Gastroesophageal sphincter (tissue), 4 donors: ENCODE data around the gene CCL5. TPM values are rescaled to one million over a fixed set of nuclear protein-coding genes. Genes with fewer than 3 reads are reported as not detected.

ENCODE experiments used
- ATAC-seq: fragments of 150-250 bp; one replicate; pipeline ENCODE4 v1.9.1; 2016; ENCODE audit warnings: mild to moderate bottlenecking, moderate library complexity
- H3K27ac ChIP-seq, 4 donors: fragments of 200-600 bp; sonication (generic) in 3 of 4; 1 replicate in 3 of 4; 2 replicates in 1 of 4; pipeline ENCODE4 v1.5.1; 2016 to 2019
- H3K27me3 ChIP-seq: fragments of 200-600 bp; sonication (generic); one replicate; pipeline ENCODE4 v1.5.1; 2019
- H3K36me3 ChIP-seq, 2 donors: fragments of 200-600 bp; sonication (generic); one replicate each; pipeline ENCODE4 v1.5.1; 2019; ENCODE audit warnings: control low read depth in 1 of 2
- H3K4me1 ChIP-seq, 3 donors: fragments of 200-600 bp; sonication (generic); 1 replicate in 2 of 3; 2 replicates in 1 of 3; pipeline ENCODE4 v1.5.1; 2016 to 2019; ENCODE audit warnings: control low read depth in 2 of 3
- H3K4me3 ChIP-seq, 2 donors: fragments of 200-600 bp; sonication (generic); one replicate each; pipeline ENCODE4 v1.5.1; 2019; ENCODE audit warnings: mild to moderate bottlenecking in 1 of 2, moderate library complexity in 1 of 2
- H3K9me3 ChIP-seq, 3 donors: fragments of 200-600 bp; sonication (generic); one replicate each; pipeline ENCODE4 v1.5.1; 2017 to 2019; ENCODE audit warnings: control low read depth in 2 of 3
- EP300 ChIP-seq: sonication (generic); formaldehyde crosslinking; IDR thresholded peaks from one replicate; pipeline ENCODE4 v1.6.1; 2017; ENCODE audit warnings: antibody characterized with exemption, mild to moderate bottlenecking
- POLR2A ChIP-seq, 2 donors: fragments of 450-650 bp; IDR thresholded peaks; one replicate each; pipeline ENCODE4 v1.6.1; 2017; ENCODE audit warnings: antibody characterized with exemption in 2 of 2, mild to moderate bottlenecking in 2 of 2, moderate library complexity in 1 of 2
- POLR2AphosphoS5 ChIP-seq: sonication (generic); formaldehyde crosslinking; IDR thresholded peaks from one replicate; pipeline ENCODE4 v1.6.1; 2017; ENCODE audit warnings: antibody characterized with exemption
- WGBS, 2 donors: methylation state at CpG; one replicate each; pipeline ENCODE4 v1.1.5; 2018; ENCODE audit warnings: low coverage in 1 of 2; 5-methylcytosine and 5-hydroxymethylcytosine counted together
- small RNA-seq, 4 donors: library from RNA; depleted of rRNA; stranded (forward); fragments of <200 nt; gene quantifications; one replicate each; pipeline ENCODE3, GENCODE V24; 2016
- total RNA-seq, 4 donors: library from RNA; depleted of rRNA; stranded (reverse); fragments of >200 nt; gene quantifications; one replicate each; pipeline ENCODE4 v1.1.0, GENCODE V29; 2016
- TF ChIP-seq, protein P1 (sequence below), 4 experiments: fragments of 200-600 bp in 2 of 4; fragments of 450-650 bp in 2 of 4; sonication (generic) in 1 of 4; IDR thresholded peaks; one replicate each; pipeline ENCODE4 v1.5.1; 2017 to 2019; ENCODE audit warnings: antibody characterized with exemption in 4 of 4, mild to moderate bottlenecking in 2 of 4, moderate library complexity in 2 of 4

CCL5 gene
- total RNA-seq, 4 donors from 2014 or later, result 0.78 to 3.8 (median 2.2) TPM

DNA sequence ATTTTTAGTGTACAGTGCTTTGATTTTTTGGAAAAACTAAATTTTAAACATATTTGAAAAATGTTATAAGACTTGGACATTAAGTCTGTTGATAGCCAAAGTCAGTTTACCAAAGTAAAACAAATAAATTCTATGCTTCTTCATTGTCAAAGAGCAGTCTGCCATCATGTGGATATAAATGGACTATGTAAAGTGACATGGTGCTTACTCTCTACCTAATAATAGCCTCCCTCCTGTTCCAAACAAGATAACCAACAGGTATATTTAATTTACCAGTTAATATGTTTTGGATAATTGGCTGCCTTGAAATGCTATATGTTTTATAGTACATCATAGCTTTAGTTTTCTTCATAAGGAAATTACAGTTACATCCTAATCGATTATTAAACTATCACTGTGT, 55.0 kb downstream of the CCL5 start:
- no peaks in the 10 kb centered on the region for H3K27me3 ChIP-seq
- TF ChIP-seq EP300 (no peak), POLR2AphosphoS5 (no peak), POLR2A (IDR thresholded peaks at IDR 0.05) (no peak)
- TF ChIP-seq, protein P1, sequence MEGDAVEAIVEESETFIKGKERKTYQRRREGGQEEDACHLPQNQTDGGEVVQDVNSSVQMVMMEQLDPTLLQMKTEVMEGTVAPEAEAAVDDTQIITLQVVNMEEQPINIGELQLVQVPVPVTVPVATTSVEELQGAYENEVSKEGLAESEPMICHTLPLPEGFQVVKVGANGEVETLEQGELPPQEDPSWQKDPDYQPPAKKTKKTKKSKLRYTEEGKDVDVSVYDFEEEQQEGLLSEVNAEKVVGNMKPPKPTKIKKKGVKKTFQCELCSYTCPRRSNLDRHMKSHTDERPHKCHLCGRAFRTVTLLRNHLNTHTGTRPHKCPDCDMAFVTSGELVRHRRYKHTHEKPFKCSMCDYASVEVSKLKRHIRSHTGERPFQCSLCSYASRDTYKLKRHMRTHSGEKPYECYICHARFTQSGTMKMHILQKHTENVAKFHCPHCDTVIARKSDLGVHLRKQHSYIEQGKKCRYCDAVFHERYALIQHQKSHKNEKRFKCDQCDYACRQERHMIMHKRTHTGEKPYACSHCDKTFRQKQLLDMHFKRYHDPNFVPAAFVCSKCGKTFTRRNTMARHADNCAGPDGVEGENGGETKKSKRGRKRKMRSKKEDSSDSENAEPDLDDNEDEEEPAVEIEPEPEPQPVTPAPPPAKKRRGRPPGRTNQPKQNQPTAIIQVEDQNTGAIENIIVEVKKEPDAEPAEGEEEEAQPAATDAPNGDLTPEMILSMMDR (IDR thresholded peaks at IDR 0.05), result no peak
- no peak overlapping the region for H3K4me3 ChIP-seq
- no peaks in the 10 kb centered on the region for H3K9me3 ChIP-seq
- peaks cover 0 to 29% (median under 1%) of the 10 kb centered on the region in 3 donors for H3K4me1 ChIP-seq
- no peak for ATAC-seq
- peaks cover 0 to 91% of the 10 kb centered on the region in 2 donors for H3K36me3 ChIP-seq
- WGBS, 2 donors, result 100% methylated on average over 1 of the region's 1 CpG; no CpG with 5 or more reads in 1 of the 2 donors
- H3K27ac ChIP-seq, result no peak overlapping the region

Small RNA genes within 50 kb of the gene (small RNA-seq; reads per million reads assigned to genes)
- 275 to 1,139 (median 415) reads per million in 4 donors for gene RF00100

Other genes with a start within 250 kb of the CCL5 start
- gene RASL10B, start 148.7 kb downstream of the CCL5 start, total RNA-seq, result 10 to 100 TPM in 3 of 4 donors, 1 to 10 TPM in 1; 4.2 to 25.9 (median 15.4) TPM
- 1 to 10 TPM in 1 of 4 donors, not detected in 3; 1.5 TPM for gene GAS2L2, start 127.1 kb downstream of the CCL5 start, total RNA-seq
- not detected for gene C17orf50, start 119.5 kb downstream of the CCL5 start, total RNA-seq
- gene MMP28, start 84.7 kb downstream of the CCL5 start, total RNA-seq, result 100 to 1,000 TPM in 2 of 4 donors, 10 to 100 TPM in 2; 78.4 to 139 (median 97.3) TPM
- 100 to 1,000 TPM in 2 of 4 donors, 10 to 100 TPM in 2; 58.2 to 144 (median 109) TPM for gene TAF15, start 70.9 kb downstream of the CCL5 start, total RNA-seq
- gene HEATR9, start 11.5 kb downstream of the CCL5 start, total RNA-seq, result under 1 TPM in 1 of 4 donors, not detected in 3; 0.27 TPM
- gene RDM1, start 50.4 kb upstream of the CCL5 start, total RNA-seq, result under 1 TPM in 1 of 4 donors, not detected in 3; 0.79 TPM
- gene LYZL6, start 63.4 kb upstream of the CCL5 start, total RNA-seq, result not detected
- gene CCL16, start 101.1 kb upstream of the CCL5 start, total RNA-seq, result not detected
- 10 to 100 TPM in 3 of 4 donors, 1 to 10 TPM in 1; 6.5 to 57.5 (median 38.0) TPM for gene CCL14, start 106.4 kb upstream of the CCL5 start, total RNA-seq
- gene CCL15, start 121.2 kb upstream of the CCL5 start, total RNA-seq, result not detected
- 10 to 100 TPM in 1 of 4 donors, 1 to 10 TPM in 2, not detected in 1; 1.2 to 12.9 (median 7.3) TPM for gene CCL23, start 137.6 kb upstream of the CCL5 start, total RNA-seq
- gene CCL18, start 183.9 kb upstream of the CCL5 start, total RNA-seq, result 10 to 100 TPM in 2 of 4 donors, 1 to 10 TPM in 1, not detected in 1; 5.9 to 18.0 (median 11.9) TPM
- gene CCL3, start 209.8 kb upstream of the CCL5 start, total RNA-seq, result 1 to 10 TPM in 1 of 4 donors, not detected in 3; 2.4 TPM
- gene CCL4, start 223.5 kb upstream of the CCL5 start, total RNA-seq, result 1 to 10 TPM in 2 of 4 donors, not detected in 2; 1.4 to 4.7 TPM